GM12864 (cell line): ENCODE data around the gene C17orf100.

Experiments
- DNase-seq: peaks from one replicate; pipeline ENCODE4 v3.0.0-alpha.2; 2011; ENCODE audit warnings: low read depth
- H3K4me3 ChIP-seq: 2 replicates; pipeline ENCODE4 v1.5.1; 2011; ENCODE audit warnings: mild to moderate bottlenecking, low read depth, low read length, control low read depth
- TF ChIP-seq, protein P1 (sequence below): IDR thresholded peaks from 2 replicates; pipeline ENCODE4 v1.5.1; 2011; ENCODE audit warnings: low read depth, mild to moderate bottlenecking, moderate library complexity, low read length, control low read depth, inconsistent platforms; ENCODE audit errors: missing control alignments

The C17orf100 gene

DNA sequence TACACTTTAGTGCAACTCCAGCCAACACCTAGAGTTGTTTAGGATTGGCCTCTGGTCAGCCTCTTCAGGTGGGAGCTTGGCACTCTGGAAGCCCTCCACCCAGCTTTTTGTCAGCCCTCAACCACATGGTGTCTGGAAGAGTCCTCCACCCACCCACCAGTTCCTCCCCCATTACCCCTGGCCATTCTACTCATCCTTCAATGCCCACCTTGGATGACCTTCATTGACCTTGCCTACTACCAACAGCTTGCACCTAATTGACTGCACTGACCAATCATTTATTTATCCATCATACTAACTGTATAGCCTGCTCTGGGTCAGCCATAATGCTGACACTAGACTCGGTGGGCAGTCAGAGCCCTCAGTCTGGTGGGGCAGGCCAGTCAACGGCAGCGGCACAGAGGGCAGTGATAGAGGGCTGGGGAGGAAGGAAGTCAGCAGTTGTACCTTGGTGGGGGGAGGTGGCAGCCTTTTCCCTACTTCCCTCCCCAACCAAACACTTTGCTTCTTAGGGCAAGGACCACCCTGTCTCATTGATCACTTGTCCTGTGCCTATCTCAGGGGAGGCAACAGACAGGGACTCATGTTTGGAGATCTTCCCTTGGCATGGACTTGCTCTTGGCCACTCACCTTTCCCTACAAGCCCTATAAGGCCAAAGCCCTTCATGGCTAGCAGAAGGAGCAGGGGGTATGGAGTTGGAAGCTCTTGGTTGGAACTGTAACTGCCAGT lies 32.3 kb downstream of the C17orf100 start:
- TF ChIP-seq, protein P1, sequence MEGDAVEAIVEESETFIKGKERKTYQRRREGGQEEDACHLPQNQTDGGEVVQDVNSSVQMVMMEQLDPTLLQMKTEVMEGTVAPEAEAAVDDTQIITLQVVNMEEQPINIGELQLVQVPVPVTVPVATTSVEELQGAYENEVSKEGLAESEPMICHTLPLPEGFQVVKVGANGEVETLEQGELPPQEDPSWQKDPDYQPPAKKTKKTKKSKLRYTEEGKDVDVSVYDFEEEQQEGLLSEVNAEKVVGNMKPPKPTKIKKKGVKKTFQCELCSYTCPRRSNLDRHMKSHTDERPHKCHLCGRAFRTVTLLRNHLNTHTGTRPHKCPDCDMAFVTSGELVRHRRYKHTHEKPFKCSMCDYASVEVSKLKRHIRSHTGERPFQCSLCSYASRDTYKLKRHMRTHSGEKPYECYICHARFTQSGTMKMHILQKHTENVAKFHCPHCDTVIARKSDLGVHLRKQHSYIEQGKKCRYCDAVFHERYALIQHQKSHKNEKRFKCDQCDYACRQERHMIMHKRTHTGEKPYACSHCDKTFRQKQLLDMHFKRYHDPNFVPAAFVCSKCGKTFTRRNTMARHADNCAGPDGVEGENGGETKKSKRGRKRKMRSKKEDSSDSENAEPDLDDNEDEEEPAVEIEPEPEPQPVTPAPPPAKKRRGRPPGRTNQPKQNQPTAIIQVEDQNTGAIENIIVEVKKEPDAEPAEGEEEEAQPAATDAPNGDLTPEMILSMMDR: no peak
- DNase-seq: no peak
- H3K4me3 ChIP-seq: no peak overlapping the region

DNA sequence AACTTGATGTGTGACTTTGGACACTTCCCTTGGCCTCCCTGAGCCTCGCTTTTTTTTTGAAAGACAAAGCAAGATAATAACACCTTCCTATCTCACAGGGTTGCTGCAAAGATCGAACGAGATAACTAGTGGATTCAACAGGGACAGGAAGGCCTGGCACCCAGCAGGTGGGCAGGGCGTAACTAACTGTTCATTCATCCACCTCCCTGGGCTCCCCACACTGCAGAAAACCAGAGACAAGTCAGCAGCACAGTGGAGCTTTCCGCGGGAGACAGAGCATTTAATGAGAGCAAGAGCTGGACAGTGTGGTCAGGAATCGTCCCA lies 32.9 kb downstream of the C17orf100 start:
- H3K4me3 ChIP-seq: no peak overlapping the region
- no peak for DNase-seq
- TF ChIP-seq, protein P1: no peak

DNA sequence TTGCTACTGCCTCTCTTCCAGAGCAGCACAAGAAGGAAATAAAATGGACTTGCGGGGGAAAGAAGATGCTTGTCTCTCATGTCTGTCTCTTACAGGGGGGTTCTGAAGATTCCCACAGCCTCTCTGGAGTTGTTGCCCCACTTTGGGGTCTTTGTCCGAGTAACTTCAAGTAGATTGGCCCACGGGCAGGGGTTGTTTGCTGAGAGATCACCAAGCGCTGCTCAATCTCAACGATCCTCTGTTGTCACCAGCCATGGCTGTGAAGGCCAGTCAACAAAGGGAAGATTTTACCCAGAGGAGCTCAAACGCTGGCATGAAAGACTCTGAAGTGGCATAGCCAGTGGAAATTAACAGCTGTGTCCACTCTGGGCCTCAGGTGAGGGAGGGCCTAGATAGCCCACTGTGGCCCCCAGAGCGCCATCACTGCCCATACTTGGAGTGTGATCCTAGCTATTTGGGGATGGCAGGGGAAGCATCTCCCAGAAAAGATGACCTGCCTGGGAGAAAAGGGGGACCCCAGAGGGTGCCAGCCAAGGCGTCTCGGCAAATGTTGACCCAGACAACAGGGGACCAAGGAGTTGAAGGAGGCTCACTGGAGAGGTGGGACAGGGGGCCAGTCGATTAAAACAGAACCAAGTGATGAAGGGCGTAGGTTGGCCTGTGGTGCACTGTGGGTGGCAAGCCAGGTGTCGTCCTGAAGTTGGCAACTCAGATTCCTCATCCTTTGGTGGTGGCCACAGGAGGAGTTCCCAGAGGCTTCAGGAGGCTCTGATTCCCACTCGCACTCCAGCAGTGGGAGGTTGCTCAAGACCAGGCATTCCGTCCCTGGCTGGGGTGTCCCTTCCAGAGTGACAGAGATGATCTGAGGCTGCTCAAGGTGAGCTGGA lies 33.6 kb downstream of the C17orf100 start:
- no peak for DNase-seq
- TF ChIP-seq, protein P1: no peak
- H3K4me3 ChIP-seq: no peak overlapping the region

DNA sequence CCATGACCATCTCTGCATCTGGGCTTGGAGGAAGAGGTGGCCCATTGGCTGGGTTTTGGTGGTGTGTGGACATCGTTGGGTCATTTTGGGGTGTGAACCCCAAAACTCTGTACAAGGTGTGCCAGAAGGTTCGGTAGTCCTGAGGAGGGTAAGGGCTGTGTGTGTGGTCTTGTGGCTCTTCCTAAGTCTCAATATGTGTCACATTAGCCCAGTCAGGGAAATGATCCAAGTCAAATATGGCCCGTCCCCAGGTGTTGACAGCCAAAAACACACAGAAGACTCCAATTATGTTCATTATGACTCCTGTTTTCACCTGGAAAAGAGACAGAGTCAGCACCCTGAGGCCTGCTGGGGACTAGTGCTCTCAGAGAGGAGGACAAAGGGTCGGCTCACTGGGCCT lies 34.5 kb downstream of the C17orf100 start:
- no peak overlapping the region for H3K4me3 ChIP-seq
- no peak for DNase-seq
- TF ChIP-seq, protein P1: no peak

DNA sequence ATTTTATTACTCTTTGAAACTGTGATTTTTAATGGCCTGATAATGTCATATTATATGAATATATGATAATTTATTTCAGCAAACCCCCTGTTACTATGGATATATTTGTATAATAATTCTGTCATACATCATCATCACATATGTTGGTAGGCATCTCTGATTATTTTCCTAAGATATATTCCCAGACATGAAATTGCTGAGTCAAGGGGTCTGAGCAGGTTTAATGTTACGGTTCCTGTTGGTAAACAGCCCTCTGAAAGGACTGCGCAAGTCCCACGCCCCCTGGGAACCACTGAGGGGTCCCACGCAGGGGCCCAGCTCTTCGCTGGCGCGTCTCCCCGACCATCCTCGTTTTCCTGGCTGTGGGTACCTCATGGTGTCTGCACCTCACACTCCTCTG lies 37.4 kb downstream of the C17orf100 start:
- DNase-seq: no peak
- H3K4me3 ChIP-seq: no peak overlapping the region
- TF ChIP-seq, protein P1: no peak

DNA sequence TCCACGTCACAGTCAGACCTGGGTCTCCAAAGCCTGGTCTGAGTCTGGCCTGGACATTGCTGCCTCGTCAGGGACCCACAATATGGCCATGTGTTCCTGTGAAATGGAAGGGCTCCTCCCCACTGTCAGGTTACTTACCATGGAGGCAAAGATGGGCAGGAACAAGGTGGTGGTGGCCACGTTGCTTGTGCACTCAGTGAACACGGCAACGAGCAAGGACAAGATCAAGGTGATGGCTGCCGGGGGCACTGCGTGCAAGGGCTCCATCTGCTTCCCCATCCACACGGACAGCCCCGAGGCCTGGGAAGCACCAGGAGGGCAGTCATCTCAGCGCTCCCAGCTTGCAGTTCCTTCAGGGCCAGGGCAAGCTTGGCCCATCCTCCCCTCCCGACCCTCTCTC lies 39.1 kb downstream of the C17orf100 start:
- no peak for DNase-seq
- H3K4me3 ChIP-seq: no peak overlapping the region
- TF ChIP-seq, protein P1: no peak
